GM21717 (cell line): ENCODE measurements around the gene FOXK1.

ENCODE experiments used
- ATAC-seq: cut with Tn5 transposase; IDR thresholded peaks from one replicate; pipeline ENCODE4 v1.9.1; 2021; ENCODE audit warnings: mild to moderate bottlenecking, moderate library complexity; ENCODE audit not compliant: unreplicated experiment

Gene FOXK1

GRCh38 chr7:4742852-4743251 lies 60.8 kb downstream of the FOXK1 start:
- ATAC-seq, result no peak

DNA sequence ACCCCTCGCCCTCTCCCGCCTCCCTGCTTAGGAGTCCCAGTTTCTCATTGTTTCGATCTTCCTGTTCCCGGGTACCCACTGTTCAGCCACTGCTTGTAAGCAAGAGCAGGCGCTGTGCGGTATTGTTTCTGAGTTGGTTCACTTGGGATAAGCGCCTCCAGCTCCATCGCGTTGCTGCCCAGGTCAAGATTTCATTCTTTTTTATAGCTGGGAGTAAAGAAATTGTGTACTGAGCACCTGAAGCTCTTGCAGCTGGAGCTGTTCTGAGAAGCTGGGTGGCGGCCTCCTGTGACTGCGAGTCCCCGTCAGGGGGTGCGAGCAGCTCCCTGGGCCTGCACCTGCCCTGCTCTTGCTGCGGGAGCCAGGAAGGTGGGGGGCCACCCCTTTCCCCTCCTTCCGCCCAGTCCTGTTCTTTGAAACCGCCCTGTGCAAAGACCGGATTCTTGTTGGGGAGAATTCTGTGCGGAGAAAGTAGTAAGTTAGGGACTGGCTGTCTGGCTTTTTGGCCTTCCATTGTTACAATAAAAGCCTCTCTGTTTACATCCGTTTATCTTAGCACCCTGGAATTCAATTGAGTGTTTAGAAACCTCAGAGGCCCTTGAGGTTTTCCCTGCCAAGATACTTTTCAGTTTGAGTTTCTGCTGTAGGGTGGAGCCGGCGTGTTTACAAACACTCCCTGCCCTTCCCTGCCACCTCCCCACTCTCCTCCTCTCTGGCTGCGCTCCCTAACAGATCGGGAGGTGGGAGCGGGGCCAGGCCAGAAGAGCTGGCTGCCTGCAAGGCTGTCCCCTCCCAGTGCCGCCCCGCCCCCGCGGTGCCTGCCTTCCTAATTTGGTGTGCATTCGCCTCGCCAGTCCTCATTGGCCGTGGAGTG lies 62.5 kb downstream of the FOXK1 start:
- peak; percentile 67 for ATAC-seq

DNA sequence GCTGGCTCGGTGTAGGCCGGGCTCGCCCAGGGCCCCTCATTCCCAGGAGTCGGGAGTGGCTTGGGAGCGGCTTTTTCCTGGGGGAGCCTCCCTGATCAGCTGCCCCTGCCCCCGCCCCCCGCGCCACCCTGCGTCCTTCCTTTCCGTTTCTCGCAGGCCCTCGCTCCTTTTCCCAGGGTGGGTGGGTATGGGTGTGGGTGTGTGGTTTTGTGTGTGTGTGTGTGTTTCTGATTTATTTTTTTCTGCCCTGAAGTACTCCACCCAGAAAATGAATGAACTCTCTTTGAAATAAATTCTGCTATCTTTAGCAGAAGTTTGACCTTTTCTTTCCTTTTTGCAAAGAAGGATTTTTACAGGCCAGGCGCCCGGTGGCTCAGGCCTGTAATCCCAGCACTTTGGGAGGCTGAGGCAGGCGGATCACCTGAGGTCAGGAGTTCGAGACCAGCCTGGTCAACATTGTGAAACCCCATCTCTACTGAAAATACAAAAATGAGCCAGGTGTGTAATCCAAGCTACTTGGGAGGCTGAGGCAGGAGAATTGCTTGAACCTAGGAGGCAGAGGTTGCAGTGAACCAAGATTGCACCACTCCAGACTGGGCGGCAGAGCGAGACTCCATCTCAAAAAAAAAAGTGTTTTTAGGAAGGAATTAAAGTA lies 63.3 kb downstream of the FOXK1 start:
- ATAC-seq, result no peak

DNA sequence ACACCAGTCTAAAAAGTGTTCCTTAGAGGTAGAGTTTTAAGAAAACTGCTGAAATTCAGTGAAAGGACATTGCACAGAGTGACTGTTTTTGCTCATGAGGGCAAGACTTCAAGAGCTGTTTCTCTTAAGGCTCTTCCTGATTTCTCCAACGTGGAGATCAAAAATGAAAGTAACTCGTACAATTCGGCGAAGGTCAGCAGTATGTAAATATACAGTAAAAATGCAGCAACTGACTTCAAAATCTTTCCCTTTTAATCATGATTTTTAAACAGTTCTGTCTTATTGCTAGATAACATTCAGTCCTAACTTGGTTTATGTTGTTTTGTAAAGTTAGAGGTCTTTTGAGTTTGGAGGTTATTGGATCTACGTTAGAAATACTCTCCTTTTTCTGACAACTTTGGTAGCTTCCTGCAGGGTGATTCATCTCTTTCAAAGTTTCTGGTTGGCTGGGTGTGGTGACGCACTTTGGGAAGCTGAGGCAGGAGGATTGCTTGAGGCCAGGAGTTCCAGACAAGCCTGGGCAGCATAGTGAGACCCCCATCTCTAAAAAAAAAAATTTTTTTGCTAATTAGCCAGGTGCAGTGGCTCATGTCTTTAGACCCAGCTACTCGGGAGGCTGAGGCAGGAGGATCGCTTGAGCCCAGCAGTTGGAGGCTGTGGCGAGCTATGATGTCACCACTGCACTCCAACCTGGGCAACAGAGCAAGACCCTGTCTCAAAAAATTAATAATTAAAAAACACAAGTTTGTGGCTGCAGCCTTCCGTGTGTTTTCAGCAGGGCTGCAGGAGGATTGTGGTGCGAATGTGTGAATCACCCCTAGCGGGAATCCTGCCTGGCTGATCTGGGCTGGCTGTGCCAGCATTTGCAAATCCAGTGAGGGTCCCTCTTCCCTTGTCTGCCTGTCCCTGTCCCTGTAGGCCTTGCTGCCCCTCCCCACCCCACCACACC lies 64.2 kb downstream of the FOXK1 start:
- ATAC-seq, result no peak

DNA sequence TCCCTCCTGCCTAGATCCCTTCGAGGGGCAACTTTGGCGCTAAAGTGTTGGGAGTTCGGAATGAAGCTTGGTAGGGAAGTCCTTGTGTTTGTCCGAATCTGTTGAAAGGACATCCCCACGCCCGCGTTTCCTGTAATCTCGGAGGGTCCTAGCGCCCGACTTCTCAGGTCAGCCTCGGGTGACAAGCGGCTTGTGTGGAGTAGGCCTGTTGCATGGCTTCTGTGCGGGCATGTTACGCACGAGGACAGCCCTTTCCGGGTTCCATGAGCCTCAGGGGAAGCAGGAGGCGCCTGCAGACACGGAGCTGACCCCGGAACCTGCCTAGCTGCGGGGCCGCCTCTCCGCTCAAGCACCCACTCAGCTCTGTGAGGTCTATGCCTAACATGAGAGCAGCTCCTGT lies 64.9 kb downstream of the FOXK1 start:
- no peak for ATAC-seq

- no peak for ATAC-seq
Observed at GRCh38 chr7:4747746-4748145, 65.7 kb downstream of the FOXK1 start.

DNA sequence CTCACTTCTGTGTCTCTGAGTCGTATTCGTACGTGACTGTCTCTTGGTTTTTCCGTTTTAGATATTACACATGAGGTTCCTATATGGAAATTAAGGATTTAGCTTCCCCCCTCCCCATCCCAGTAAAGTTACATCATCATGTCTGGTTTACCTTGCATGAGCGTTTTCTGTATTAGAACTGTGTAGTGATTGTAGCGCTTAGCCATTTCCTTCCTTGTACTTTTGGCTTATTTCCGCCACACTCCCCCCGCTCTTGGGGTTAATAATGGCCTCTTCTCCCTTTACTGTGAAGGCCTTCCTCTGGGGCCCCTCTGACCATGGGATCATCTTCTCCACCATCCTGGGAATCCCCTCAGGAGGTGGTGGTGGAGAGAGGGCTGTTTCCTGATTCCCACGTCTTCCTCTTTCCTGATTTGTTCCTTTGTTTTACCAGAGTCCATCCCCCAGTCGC lies 66.2 kb downstream of the FOXK1 start:
- ATAC-seq, result no peak

DNA sequence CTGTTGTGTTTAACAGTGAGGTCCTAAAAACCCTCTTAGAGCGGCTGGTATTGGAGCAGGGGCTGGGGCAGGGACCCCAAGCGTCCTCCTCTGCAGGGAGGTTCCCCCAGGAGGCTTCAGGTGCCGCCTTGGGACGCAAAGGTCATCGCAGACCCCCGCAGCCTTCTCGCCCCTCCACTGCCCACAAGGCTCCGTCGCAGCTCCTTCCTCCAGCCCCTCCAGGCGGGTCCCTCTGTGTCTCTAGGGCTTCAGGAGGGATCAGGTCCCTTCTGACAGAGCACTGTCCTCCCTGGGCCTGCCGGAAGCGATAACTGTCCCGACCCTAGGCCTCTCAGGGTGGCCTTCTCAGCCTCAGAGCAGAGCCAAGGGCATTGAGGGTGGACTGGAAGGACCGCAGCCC lies 67.3 kb downstream of the FOXK1 start:
- ATAC-seq, result no peak

DNA sequence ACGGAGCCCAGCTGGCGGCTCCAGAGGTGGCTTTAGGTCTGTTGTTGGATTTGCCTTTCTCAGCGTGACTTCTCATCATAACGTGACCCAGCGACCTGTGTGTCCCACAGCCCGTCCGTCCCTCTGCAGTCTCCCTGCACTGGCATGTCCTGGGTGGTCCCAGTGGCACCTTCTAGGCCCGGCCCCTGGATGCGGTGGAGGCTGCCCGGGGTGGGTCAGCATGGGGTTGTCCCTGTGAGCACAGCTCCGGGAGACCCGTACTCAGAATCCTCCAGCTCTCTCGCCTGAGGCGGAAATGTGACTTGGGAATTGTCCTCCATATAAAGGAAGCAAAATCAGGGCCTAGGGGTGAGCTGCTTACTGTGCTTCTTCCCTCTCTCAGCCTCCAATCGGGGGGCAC lies 67.7 kb downstream of the FOXK1 start:
- no peak for ATAC-seq

- no peak for ATAC-seq
Observed at GRCh38 chr7:4751398-4751947, 69.4 kb downstream of the FOXK1 start.

- peak; percentile 76 for ATAC-seq
Observed at GRCh38 chr7:4753598-4754432, 71.7 kb downstream of the FOXK1 start.

GRCh38 chr7:4754433-4755010 lies 72.4 kb downstream of the FOXK1 start:
- no peak for ATAC-seq

GRCh38 chr7:4755045-4755444 lies 73.0 kb downstream of the FOXK1 start:
- no peak for ATAC-seq

GRCh38 chr7:4758111-4758510 lies 76.0 kb downstream of the FOXK1 start:
- no peak for ATAC-seq

DNA sequence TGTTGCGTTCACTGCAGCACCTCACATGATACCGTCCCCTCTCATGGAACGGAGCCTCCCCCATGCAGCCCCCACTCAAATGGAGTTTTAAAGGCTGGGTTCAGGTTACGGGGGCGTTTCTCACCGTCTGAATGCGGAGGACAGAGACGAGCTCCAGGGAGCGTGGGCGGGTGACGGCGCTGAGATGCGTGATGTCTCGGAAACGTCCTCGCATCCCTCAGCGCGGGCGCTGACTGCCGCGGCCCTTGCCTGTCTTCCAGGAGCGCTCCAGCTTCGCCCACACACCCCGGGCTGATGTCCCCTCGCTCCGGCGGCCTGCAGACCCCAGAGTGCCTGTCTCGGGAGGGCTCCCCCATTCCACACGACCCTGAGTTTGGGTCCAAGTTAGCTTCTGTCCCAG lies 76.7 kb downstream of the FOXK1 start:
- ATAC-seq, result no peak

GRCh38 chr7:4759211-4759610 lies 77.1 kb downstream of the FOXK1 start:
- no peak for ATAC-seq

DNA sequence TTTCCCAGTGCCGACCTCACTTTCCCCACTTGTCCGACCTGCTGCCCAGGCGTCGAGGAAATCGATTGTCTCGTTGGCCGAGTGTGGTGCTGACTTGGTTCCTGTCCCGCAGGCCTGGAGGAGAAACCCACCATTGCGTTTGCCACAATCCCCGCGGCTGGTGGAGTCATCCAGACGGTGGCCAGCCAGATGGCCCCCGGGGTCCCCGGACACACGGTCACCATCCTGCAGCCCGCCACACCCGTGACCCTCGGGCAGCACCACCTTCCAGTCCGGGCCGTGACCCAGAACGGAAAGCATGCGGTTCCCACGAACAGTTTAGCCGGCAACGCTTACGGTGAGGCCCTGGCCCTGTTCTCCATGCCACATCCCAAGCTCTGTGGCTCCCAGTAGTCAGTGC lies 78.9 kb downstream of the FOXK1 start:
- no peak for ATAC-seq

DNA sequence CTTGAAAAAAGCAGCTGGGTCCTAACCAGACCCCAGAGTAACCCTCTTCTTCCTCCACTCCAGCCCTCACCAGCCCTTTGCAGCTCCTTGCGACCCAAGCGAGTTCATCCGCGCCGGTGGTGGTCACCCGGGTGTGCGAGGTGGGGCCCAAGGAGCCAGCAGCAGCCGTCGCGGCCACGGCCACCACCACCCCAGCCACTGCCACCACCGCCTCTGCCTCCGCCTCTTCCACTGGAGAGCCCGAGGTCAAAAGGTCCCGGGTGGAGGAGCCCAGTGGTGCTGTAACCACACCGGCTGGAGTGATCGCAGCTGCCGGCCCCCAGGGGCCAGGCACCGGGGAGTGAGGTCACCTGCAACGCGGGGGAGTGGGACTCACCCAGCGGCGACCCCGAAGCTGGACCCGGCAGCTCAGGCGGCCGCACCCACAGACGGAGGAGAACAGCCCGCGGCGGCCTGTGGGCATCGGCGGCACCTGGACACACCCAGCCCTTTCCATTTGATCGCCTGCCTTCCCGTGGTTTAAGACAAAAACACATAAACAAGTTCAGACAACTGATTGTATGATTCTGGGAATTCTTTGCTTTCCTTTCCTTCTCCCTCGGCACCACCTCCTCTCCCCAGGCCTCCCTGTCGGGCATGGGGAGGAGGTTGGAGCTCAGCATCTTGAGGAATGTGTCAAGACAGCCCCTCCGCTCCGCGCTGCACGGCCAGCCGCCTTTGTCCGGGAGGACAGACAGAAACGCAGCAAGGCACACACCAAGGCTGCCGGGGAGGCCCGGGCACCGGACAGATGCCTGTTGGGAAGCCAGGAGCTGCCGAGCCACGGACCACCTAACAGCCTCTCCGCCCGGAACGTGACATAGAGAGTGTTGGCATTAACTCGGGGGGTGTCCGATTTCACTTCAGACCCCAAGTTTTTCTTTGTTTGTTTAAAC lies 80.3 kb downstream of the FOXK1 start:
- ATAC-seq, result no peak
